HEK293T (cell line): ENCODE measurements around the gene TMEM203.

Experiments used
- CTCF ChIA-PET: fragments of 350-600 bp; formaldehyde crosslinking; extraction: SDS; loops from one replicate; lab custom pipeline; 2021; ENCODE audit warnings: antibody characterized with exemption, inconsistent platforms; lab: Yijun Ruan, JAX
- POLR2A ChIA-PET: fragments of 350-600 bp; formaldehyde crosslinking; extraction: SDS; loops from one replicate; lab custom pipeline; 2020; ENCODE audit warnings: antibody characterized with exemption, inconsistent platforms; lab: Yijun Ruan, JAX
- DNase-seq: peaks from one replicate; pipeline ENCODE4 v3.0.0; 2012; ENCODE audit warnings: mixed read lengths; ENCODE audit errors: extremely low spot score
- ARNT ChIP-seq: fragments of 450-650 bp; IDR thresholded peaks from 2 replicates; pipeline ENCODE4 v1.6.1; 2017; ENCODE audit warnings: mild to moderate bottlenecking
- BHLHE40 ChIP-seq: fragments of 450-650 bp; IDR thresholded peaks from 2 replicates; pipeline ENCODE4 v1.6.1; 2016; ENCODE audit warnings: mild to moderate bottlenecking, moderate library complexity, borderline replicate concordance
- CTBP1 ChIP-seq: fragments of 450-650 bp; IDR thresholded peaks from 2 replicates; pipeline ENCODE4 v1.6.1; 2016; ENCODE audit warnings: borderline replicate concordance
- ELF4 ChIP-seq: fragments of 450-650 bp; IDR thresholded peaks from 2 replicates; pipeline ENCODE4 v1.6.1; 2017; ENCODE audit warnings: antibody characterized with exemption
- FOXA1 ChIP-seq: fragments of 450-650 bp; IDR thresholded peaks from 2 replicates; pipeline ENCODE4 v1.6.1; 2016; ENCODE audit warnings: mild to moderate bottlenecking
- FOXK2 ChIP-seq: fragments of 450-650 bp; IDR thresholded peaks from 2 replicates; pipeline ENCODE4 v1.6.1; 2016; ENCODE audit warnings: mild to moderate bottlenecking
- FOXM1 ChIP-seq: fragments of 450-650 bp; IDR thresholded peaks from 2 replicates; pipeline ENCODE4 v1.6.1; 2017; ENCODE audit warnings: mild to moderate bottlenecking, borderline replicate concordance
- HDGF ChIP-seq: fragments of 450-650 bp; IDR thresholded peaks from 2 replicates; pipeline ENCODE4 v1.6.1; 2017; ENCODE audit warnings: antibody characterized with exemption, borderline replicate concordance
- L3MBTL2 ChIP-seq: fragments of 450-650 bp; conservative IDR thresholded peaks from 2 replicates; pipeline ENCODE4 v1.6.1; 2016; ENCODE audit warnings: mild to moderate bottlenecking
- LEF1 ChIP-seq: fragments of 450-650 bp; IDR thresholded peaks from 2 replicates; pipeline ENCODE4 v1.6.1; 2017; ENCODE audit warnings: mild to moderate bottlenecking, borderline replicate concordance
- NFRKB ChIP-seq: fragments of 450-650 bp; IDR thresholded peaks from 2 replicates; pipeline ENCODE4 v1.6.1; 2016; ENCODE audit warnings: mild to moderate bottlenecking, moderate library complexity
- PKNOX1 ChIP-seq: fragments of 450-650 bp; IDR thresholded peaks from 2 replicates; pipeline ENCODE4 v1.6.1; 2016
- SP1 ChIP-seq: fragments of 450-650 bp; IDR thresholded peaks from 2 replicates; pipeline ENCODE4 v1.6.1; 2017
- SUZ12 ChIP-seq: fragments of 450-650 bp; IDR thresholded peaks from 2 replicates; pipeline ENCODE4 v1.6.1; 2016; ENCODE audit warnings: mild to moderate bottlenecking
- TARDBP ChIP-seq: fragments of 450-650 bp; IDR thresholded peaks from 2 replicates; pipeline ENCODE4 v1.6.1; 2016
- ZNF384 ChIP-seq: fragments of 450-650 bp; IDR thresholded peaks from 2 replicates; pipeline ENCODE4 v1.6.1; 2016

Gene TMEM203

GRCh38 chr9:137192859-137193258 is 12.6 kb downstream of the TMEM203 start:
- no peak for DNase-seq
- POLR2A ChIA-PET = interaction anchor here (1.5 to 1.7 kb wide), 2 partner anchors 63 to 106 kb away, joined by 4 to 5 read pairs; partner anchors contain the start of gene MAN1B1
- no peak for TF ChIP-seq HDGF
- TF ChIP-seq FOXK2 = no peak
- TF ChIP-seq BHLHE40 = no peak
- TF ChIP-seq FOXA1 = no peak
- TF ChIP-seq L3MBTL2 = no peak
- no peak for TF ChIP-seq ZNF384
- TF ChIP-seq LEF1 = no peak
- no peak for TF ChIP-seq ELF4
- no peak for TF ChIP-seq TARDBP
- no peak for TF ChIP-seq SP1
- CTCF ChIA-PET = no interaction called here

- no peak for TF ChIP-seq NFRKB
- TF ChIP-seq FOXA1 = no peak
- no peak for TF ChIP-seq SP1
- no peak for TF ChIP-seq LEF1
- TF ChIP-seq ARNT = no peak
- DNase-seq = no peak
- CTCF ChIA-PET = interaction anchor here (0.6 kb wide), 1 partner anchor 688 kb away, joined by 3 read pairs; no protein-coding TSS in a partner anchor
- POLR2A ChIA-PET = interaction anchor here (1.5 to 1.7 kb wide), 3 partner anchors 13 to 106 kb away, joined by 4 to 6 read pairs (median 5); partner anchors contain the start of genes MAN1B1, NDOR1 and TMEM203
Measured at GRCh38 chr9:137192448-137192780, 13.0 kb downstream of the TMEM203 start.

- ChIA-PET CTCF (interaction anchor here (0.6 kb wide), 1 partner anchor 689 kb away, joined by 3 read pairs; no protein-coding TSS in a partner anchor), POLR2A (interaction anchor here (1.3 to 2.0 kb wide), 5 partner anchors 9 to 105 kb away, joined by 3 to 6 read pairs (median 5); partner anchors contain the start of genes MAN1B1, NDOR1, TMEM203 and TPRN)
- TF ChIP-seq SUZ12 (no peak), FOXK2 (no peak), L3MBTL2 (no peak), BHLHE40 (no peak), ELF4 (no peak), NFRKB (no peak), FOXM1 (no peak), TARDBP (no peak), LEF1 (no peak), ARNT (no peak), FOXA1 (no peak), ZNF384 (no peak), PKNOX1 (no peak)
- DNase-seq = no peak
Measured at GRCh38 chr9:137191691-137192447, 13.6 kb downstream of the TMEM203 start.

- POLR2A ChIA-PET = interaction anchor here (1.3 to 2.0 kb wide), 4 partner anchors 10 to 105 kb away, joined by 3 to 6 read pairs (median 4); partner anchors contain the start of genes MAN1B1, NDOR1, TMEM203 and TPRN
- no peak for TF ChIP-seq SP1
- no peak for DNase-seq
- CTCF ChIA-PET = no interaction called here
Measured at GRCh38 chr9:137191245-137191644, 14.2 kb downstream of the TMEM203 start.

- CTCF ChIA-PET = interaction anchor here (1.5 kb wide), 1 partner anchor 47 kb away, joined by 5 read pairs; no protein-coding TSS in a partner anchor
- POLR2A ChIA-PET = interaction anchor here (1.1 to 2.7 kb wide), 5 partner anchors 8 to 60 kb away, joined by 3 to 19 read pairs (median 6); partner anchors contain the start of gene TPRN
- TF ChIP-seq ARNT (no peak), LEF1 (no peak), FOXM1 (no peak), FOXA1 (no peak), ZNF384 (no peak), PKNOX1 (no peak), HDGF (no peak), SP1 (no peak), FOXK2 (no peak), ELF4 (no peak), NFRKB (no peak), TARDBP (no peak), L3MBTL2 (no peak)
- no peak for DNase-seq
Measured at GRCh38 chr9:137190315-137190856, 15.1 kb downstream of the TMEM203 start.

GRCh38 chr9:137189297-137190295 is 15.9 kb downstream of the TMEM203 start:
- CTCF ChIA-PET = interaction anchor here (1.3 to 1.5 kb wide), 2 partner anchors 47 to 60 kb away, joined by 3 to 5 read pairs; no protein-coding TSS in a partner anchor
- TF ChIP-seq TARDBP (no peak), HDGF (no peak), SP1 (no peak), ARNT (no peak), CTBP1 (no peak), ZNF384 (no peak), PKNOX1 (no peak), NFRKB (no peak), FOXK2 (no peak), LEF1 (no peak), BHLHE40 (no peak), ELF4 (no peak), FOXM1 (no peak)
- POLR2A ChIA-PET = interaction anchor here (0.7 to 2.7 kb wide), 21 partner anchors 9 to 103 kb away, joined by 3 to 19 read pairs (median 6); partner anchors contain the start of genes CYSRT1, LRRC26, MAN1B1 and NDOR1
- DNase-seq = no peak
